Measurements from ENCODE around the gene SLC19A2.

DNA sequence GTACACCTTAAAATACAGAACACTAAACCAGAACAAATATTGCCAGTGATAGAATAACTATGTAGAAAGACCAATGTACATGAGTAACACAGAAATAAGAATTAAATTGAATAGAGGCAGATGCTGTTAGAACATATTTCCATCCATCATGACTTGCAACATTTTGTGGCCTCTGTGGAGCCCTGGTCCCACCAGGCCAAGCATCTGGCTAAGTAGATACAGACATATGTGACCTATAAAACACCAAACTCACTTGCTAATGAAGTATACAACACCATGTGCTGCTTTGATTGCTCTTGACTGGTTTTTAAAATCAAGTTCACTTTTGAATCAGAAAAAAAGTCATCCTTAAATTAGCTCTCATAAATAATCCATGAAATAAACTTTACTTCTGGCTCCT lies 20.5 kb downstream of the SLC19A2 start:
- no peak for TF ChIP-seq POLR2AphosphoS5 (IDR thresholded peaks at IDR 0.05; ENCODE audit: low read depth, low read length)
- no peak for TF ChIP-seq ZNF274 (IDR thresholded peaks at IDR 0.05; ENCODE audit: low read depth, low read length)
- TF ChIP-seq, protein P1, sequence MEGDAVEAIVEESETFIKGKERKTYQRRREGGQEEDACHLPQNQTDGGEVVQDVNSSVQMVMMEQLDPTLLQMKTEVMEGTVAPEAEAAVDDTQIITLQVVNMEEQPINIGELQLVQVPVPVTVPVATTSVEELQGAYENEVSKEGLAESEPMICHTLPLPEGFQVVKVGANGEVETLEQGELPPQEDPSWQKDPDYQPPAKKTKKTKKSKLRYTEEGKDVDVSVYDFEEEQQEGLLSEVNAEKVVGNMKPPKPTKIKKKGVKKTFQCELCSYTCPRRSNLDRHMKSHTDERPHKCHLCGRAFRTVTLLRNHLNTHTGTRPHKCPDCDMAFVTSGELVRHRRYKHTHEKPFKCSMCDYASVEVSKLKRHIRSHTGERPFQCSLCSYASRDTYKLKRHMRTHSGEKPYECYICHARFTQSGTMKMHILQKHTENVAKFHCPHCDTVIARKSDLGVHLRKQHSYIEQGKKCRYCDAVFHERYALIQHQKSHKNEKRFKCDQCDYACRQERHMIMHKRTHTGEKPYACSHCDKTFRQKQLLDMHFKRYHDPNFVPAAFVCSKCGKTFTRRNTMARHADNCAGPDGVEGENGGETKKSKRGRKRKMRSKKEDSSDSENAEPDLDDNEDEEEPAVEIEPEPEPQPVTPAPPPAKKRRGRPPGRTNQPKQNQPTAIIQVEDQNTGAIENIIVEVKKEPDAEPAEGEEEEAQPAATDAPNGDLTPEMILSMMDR (IDR thresholded peaks at IDR 0.05 in 2 of 3, conservative IDR thresholded peaks at IDR 0.05 in 1 of 3; ENCODE audit: borderline replicate concordance in 1 of 3, insufficient read depth in 1 of 3, low read depth in 2 of 3, low read length in 2 of 3), result no peak
- TF ChIP-seq POLR2A (IDR thresholded peaks at IDR 0.05; ENCODE audit: borderline replicate concordance, extremely low read depth, insufficient read depth, insufficient read length), result no peak
- TF ChIP-seq JUND (IDR thresholded peaks at IDR 0.05), result no peak
- TF ChIP-seq, protein P2, sequence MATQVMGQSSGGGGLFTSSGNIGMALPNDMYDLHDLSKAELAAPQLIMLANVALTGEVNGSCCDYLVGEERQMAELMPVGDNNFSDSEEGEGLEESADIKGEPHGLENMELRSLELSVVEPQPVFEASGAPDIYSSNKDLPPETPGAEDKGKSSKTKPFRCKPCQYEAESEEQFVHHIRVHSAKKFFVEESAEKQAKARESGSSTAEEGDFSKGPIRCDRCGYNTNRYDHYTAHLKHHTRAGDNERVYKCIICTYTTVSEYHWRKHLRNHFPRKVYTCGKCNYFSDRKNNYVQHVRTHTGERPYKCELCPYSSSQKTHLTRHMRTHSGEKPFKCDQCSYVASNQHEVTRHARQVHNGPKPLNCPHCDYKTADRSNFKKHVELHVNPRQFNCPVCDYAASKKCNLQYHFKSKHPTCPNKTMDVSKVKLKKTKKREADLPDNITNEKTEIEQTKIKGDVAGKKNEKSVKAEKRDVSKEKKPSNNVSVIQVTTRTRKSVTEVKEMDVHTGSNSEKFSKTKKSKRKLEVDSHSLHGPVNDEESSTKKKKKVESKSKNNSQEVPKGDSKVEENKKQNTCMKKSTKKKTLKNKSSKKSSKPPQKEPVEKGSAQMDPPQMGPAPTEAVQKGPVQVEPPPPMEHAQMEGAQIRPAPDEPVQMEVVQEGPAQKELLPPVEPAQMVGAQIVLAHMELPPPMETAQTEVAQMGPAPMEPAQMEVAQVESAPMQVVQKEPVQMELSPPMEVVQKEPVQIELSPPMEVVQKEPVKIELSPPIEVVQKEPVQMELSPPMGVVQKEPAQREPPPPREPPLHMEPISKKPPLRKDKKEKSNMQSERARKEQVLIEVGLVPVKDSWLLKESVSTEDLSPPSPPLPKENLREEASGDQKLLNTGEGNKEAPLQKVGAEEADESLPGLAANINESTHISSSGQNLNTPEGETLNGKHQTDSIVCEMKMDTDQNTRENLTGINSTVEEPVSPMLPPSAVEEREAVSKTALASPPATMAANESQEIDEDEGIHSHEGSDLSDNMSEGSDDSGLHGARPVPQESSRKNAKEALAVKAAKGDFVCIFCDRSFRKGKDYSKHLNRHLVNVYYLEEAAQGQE (IDR thresholded peaks at IDR 0.05; ENCODE audit: low read depth), result no peak
- TF ChIP-seq EZH2 (IDR thresholded peaks at IDR 0.05), result no peak
- TF ChIP-seq ELF1 (IDR thresholded peaks at IDR 0.05; ENCODE audit: borderline replicate concordance, low read depth), result no peak
